ENCODE measurements around the gene TJP1.

TJP1 gene

GRCh38 chr15:29822100-29822683, at the start of gene TJP1:
Gene TJP1, minus strand, starts transcription at chr15:29822468. Its CDS starts 440 bp downstream, at chr15:29822028.
- no peak for DNase-seq (ENCODE audit: insufficient read length, low spot score)
- no peak for FAIRE-seq
- no peak for TF ChIP-seq CTCF (IDR thresholded peaks at IDR 0.05; ENCODE audit: insufficient read depth, missing control alignments)

- no peak for TF ChIP-seq CTCF (IDR thresholded peaks at IDR 0.05; ENCODE audit: insufficient read depth, missing control alignments)
Measured at GRCh38 chr15:29871401-29871800, 49.1 kb upstream of the TJP1 start.

GRCh38 chr15:29870495-29871151, 48.4 kb upstream of the TJP1 start:
- no peak for TF ChIP-seq CTCF (IDR thresholded peaks at IDR 0.05; ENCODE audit: insufficient read depth, missing control alignments)
- FAIRE-seq (no peak), DNase-seq (ENCODE audit: insufficient read length, low spot score) (no peak)

More at GRCh38 chr15:29871401-29871800, 49.1 kb upstream of the TJP1 start:
- FAIRE-seq (no peak), DNase-seq (ENCODE audit: insufficient read length, low spot score) (no peak)

- no peak for FAIRE-seq
- TF ChIP-seq CTCF (IDR thresholded peaks at IDR 0.05; ENCODE audit: insufficient read depth, missing control alignments): no peak
- DNase-seq (ENCODE audit: insufficient read length, low spot score): no peak
Measured at GRCh38 chr15:29867241-29868000, 45.2 kb upstream of the TJP1 start.

GRCh38 chr15:29866337-29866736, 44.1 kb upstream of the TJP1 start:
- FAIRE-seq (no peak), DNase-seq (ENCODE audit: insufficient read length, low spot score) (no peak)
- no peak for TF ChIP-seq CTCF (IDR thresholded peaks at IDR 0.05; ENCODE audit: insufficient read depth, missing control alignments)

- DNase-seq (ENCODE audit: insufficient read length, low spot score) (no peak), FAIRE-seq (no peak)
- TF ChIP-seq CTCF (IDR thresholded peaks at IDR 0.05; ENCODE audit: insufficient read depth, missing control alignments): no peak
Measured at GRCh38 chr15:29864501-29864900, 42.2 kb upstream of the TJP1 start.
